Measurements from ENCODE around the gene SCN4B. TPM values are rescaled to one million over a fixed set of nuclear protein-coding genes. Genes with fewer than 3 reads are reported as not detected.
A peak's percentile ranks its signal among the peaks of the same experiment; 100 is the strongest.

The SCN4B gene, protein sequence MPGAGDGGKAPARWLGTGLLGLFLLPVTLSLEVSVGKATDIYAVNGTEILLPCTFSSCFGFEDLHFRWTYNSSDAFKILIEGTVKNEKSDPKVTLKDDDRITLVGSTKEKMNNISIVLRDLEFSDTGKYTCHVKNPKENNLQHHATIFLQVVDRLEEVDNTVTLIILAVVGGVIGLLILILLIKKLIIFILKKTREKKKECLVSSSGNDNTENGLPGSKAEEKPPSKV
- total RNA-seq (under 1 TPM in 1 of 5 experiments, not detected in 4; 0.19 TPM), polyA plus RNA-seq (not detected), total RNA-seq (not detected)

DNA sequence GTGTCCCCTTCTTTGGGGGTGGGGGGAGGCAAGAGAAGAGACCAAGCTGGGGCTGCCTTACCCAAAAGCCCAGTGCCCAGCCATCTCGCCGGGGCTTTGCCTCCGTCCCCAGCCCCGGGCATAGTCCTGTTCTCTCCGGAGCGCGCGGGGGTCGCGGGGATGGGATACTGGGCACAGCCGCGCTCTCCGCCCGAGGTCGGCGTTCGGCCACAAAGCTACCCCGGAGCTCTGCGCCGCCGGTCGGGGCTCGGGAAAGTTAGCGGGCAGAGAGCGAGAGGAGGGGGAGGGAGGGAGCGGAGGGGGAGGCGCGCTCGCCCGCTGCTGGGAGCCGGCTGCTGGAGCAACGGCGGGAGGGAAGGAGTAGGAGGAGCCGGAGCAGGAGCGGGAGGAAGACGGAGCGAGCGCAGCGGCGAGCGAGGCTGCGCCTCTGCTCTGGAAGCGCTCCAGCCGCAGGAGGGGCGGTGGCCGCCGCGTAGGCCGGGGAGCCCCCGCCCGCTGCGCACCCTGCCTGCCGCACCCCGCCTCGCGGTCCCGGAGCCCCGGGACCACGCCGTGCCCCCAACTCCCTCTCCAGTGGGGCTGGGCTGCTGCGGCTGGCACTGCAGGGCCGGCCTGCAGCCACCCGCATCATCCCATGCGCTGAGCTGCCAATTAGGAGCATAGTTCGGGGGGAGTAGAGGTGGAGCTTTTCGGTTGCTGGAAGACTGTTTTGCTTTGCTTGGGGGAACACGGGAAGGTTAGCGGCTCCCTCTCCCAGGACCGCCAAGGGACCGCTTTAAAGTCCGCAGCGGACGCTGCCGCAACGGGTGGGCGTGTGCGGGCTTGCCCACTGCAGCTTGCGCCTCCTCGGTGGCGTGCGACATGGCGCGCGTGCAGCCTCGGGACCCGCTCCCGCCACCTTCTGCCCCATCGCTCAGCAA, at the start of gene SCN4B:
Gene SCN4B, minus strand, starts transcription at position 272 of the 920 bp plus-strand sequence. Its CDS starts 150 bp downstream, at position 122.
- peak within 1 kb of the TSS; percentile 52 for H3K4me3 ChIP-seq (ENCODE audit: low read length)
- CTCF ChIA-PET: no interaction called here
- peak within 1 kb of the TSS; percentile 43 to 80 (median 64) for H3K4me3 Mint-ChIP-seq

DNA sequence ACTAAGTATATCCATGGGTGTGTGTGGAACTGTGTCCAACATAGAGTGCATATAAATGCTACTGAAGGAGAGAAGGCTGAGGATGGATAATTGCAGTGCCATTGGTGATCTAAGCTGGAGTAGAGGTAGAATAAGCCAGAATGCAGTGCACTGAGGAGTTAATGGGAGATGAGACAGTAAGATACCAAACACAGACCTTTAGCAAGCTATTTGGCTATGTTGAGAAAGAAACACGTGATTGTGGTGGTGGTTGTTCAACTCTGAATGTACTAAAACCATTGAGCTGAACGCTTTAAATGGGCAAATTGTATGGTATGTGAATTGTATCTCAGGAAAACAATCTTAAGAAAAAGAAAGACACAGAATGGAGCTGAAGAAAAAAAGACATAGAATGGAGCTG, 49.3 kb upstream of the SCN4B start:
- Histone ChIP-seq H3K4me3 (ENCODE audit: low read length) (peak overlapping the region; percentile 19), H3K27me3 (ENCODE audit: control insufficient read depth in 2 of 2, insufficient read depth in 2 of 2, low read length in 2 of 2) (no peaks in the 10 kb centered on the region), H3K36me3 (ENCODE audit: control insufficient read depth in 2 of 3, insufficient read depth in 3 of 3, low read length in 3 of 3) (peaks cover 0 to 30% (median 7%) of the 10 kb centered on the region in 3 experiments), H3K9me3 (ENCODE audit: control insufficient read depth in 2 of 3, low read length in 3 of 3) (no peaks in the 10 kb centered on the region), H3K27ac (ENCODE audit: low read depth, low read length) (no peak overlapping the region), H3K4me1 (ENCODE audit: control insufficient read depth in 2 of 2, insufficient read depth in 2 of 2, low read length in 2 of 2) (peaks cover 46 to 69% of the 10 kb centered on the region in 2 donors)
- H3K27me3 Mint-ChIP-seq: no peaks in the 10 kb centered on the region
- no peak overlapping the region for H3K4me3 Mint-ChIP-seq
- intact Hi-C loops (cut with micrococcal nuclease): loop anchor here (1.0 to 5.0 kb wide), 7 partner anchors 15 to 195 kb away; partner anchors contain the start of genes CD3D (in 1 of the 2), JAML (in 1 of the 2) and MPZL3 (in 1 of the 2)
- DNase-seq (no peak), ATAC-seq (no peak)
- peaks cover 5 to 33% (median 12%) of the 10 kb centered on the region in 7 donors for H3K4me1 Mint-ChIP-seq
- H3K27ac Mint-ChIP-seq: no peak overlapping the region
- POLR2A ChIA-PET: interaction anchor here (0.8 to 2.2 kb wide), 9 partner anchors 15 to 160 kb away, joined by 3 to 21 read pairs (median 5); partner anchors contain the start of genes CD3E and JAML
- H3K36me3 Mint-ChIP-seq: peaks cover 8 to 27% (median 21%) of the 10 kb centered on the region in 5 donors
- CTCF ChIA-PET: interaction anchor here (0.7 to 1.8 kb wide), 8 partner anchors 13 to 89 kb away, joined by 3 to 8 read pairs (median 6); no protein-coding TSS in a partner anchor
- H3K9me3 Mint-ChIP-seq: peaks cover 0 to 5% (median 0%) of the 10 kb centered on the region in 11 donors

More for the DNA sequence above, at the start of gene SCN4B:
- peak; percentile 58 for ATAC-seq
- Histone ChIP-seq H3K27me3 (ENCODE audit: control insufficient read depth in 2 of 2, insufficient read depth in 2 of 2, low read length in 2 of 2) (peaks cover 6 to 16% of the 10 kb centered on the region in 2 donors), H3K9me3 (ENCODE audit: control insufficient read depth in 2 of 3, low read length in 3 of 3) (no peaks in the 10 kb centered on the region), H3K27ac (ENCODE audit: low read depth, low read length) (no peak within 1 kb of the TSS), H3K4me1 (ENCODE audit: control insufficient read depth in 2 of 2, insufficient read depth in 2 of 2, low read length in 2 of 2) (peaks cover 0 to 3% of the 10 kb centered on the region in 2 donors), H3K36me3 (ENCODE audit: control insufficient read depth in 2 of 3, insufficient read depth in 3 of 3, low read length in 3 of 3) (no peaks in the 10 kb centered on the region)
- POLR2A ChIA-PET: no interaction called here
- no peaks in the 10 kb centered on the region for H3K9me3 Mint-ChIP-seq
- H3K27ac Mint-ChIP-seq: no peak within 1 kb of the TSS
- intact Hi-C loops (cut with micrococcal nuclease): no loop called here
- H3K4me1 Mint-ChIP-seq: peaks cover 6 to 18% (median 11%) of the 10 kb centered on the region in 7 donors
- DNase-seq: peak in 2 of 9 donors; percentile 12 to 44
- H3K36me3 Mint-ChIP-seq: no peaks in the 10 kb centered on the region
- peaks cover 52 to 94% (median 59%) of the 10 kb centered on the region in 5 donors for H3K27me3 Mint-ChIP-seq

DNA sequence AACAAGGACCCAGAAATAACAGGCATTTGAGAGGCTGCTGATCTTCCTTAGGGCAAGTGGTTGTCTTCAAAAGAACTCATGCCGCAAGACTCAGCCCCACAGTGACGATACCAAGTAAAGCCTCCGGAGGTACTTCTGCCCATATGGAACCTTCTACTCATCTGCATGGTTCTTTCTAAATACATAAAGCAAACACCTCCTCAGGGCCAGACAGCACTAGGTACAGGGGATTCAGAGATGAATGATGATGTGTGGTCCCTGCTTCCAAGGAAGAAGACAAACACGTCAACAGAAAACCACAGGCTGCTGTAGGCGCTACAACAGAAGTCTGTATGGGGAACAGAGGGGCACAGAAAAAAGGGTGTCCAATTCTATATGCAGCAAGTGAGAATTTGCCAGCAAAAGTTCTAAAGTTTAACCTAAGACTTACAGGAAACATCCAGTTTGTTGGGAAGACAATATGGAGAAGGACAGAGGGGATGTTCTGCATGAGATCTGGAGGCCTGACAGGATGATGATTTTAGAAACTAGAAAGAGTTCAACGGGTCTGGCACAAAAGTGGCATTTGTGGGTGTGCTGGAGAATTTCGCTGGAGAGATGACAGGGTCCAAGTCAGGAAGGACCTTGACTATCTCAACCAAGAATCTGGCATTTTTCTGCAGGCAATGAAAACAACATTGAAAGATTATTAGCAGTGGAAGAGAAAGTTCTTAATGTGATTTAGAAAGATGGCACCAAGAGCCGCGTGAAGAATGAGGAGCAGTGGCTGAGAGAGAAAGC, 48.5 kb upstream of the SCN4B start:
- no peaks in the 10 kb centered on the region for H3K9me3 ChIP-seq (ENCODE audit: control insufficient read depth in 2 of 3, low read length in 3 of 3)
- POLR2A ChIA-PET: interaction anchor here (1.6 to 2.2 kb wide), 2 partner anchors 24 to 147 kb away, joined by 8 to 21 read pairs; partner anchors contain the start of gene JAML
- H3K36me3 Mint-ChIP-seq: peaks cover 5 to 26% (median 14%) of the 10 kb centered on the region in 5 donors
- H3K4me1 ChIP-seq (ENCODE audit: control insufficient read depth in 2 of 2, insufficient read depth in 2 of 2, low read length in 2 of 2): peaks cover 37 to 61% of the 10 kb centered on the region in 2 donors
- H3K4me3 Mint-ChIP-seq: peak overlapping the region in 1 of 10 donors; percentile 8
- intact Hi-C loops (cut with micrococcal nuclease): loop anchor here in 1 of 2 donors (1.0 to 5.0 kb wide), 3 partner anchors 40 to 196 kb away; partner anchors contain the start of gene MPZL3
- peaks cover 5 to 24% (median 12%) of the 10 kb centered on the region in 7 donors for H3K4me1 Mint-ChIP-seq
- H3K27ac ChIP-seq (ENCODE audit: low read depth, low read length): no peak overlapping the region
- H3K36me3 ChIP-seq (ENCODE audit: control insufficient read depth in 2 of 3, insufficient read depth in 3 of 3, low read length in 3 of 3): peaks cover 0 to 38% (median 9%) of the 10 kb centered on the region in 3 experiments
- peaks cover 0 to 3% (median 0%) of the 10 kb centered on the region in 11 donors for H3K9me3 Mint-ChIP-seq
- DNase-seq (peak in 5 of 9 donors; percentile 39 to 59 (median 45)), ATAC-seq (peak; percentile 75)
- CTCF ChIA-PET: interaction anchor here (0.9 to 3.8 kb wide), 3 partner anchors 18 to 91 kb away, joined by 6 to 56 read pairs (median 7); no protein-coding TSS in a partner anchor
- no peaks in the 10 kb centered on the region for H3K27me3 Mint-ChIP-seq
- H3K27ac Mint-ChIP-seq: no peak overlapping the region
- H3K4me3 ChIP-seq (ENCODE audit: low read length): no peak overlapping the region
- no peaks in the 10 kb centered on the region for H3K27me3 ChIP-seq (ENCODE audit: control insufficient read depth in 2 of 2, insufficient read depth in 2 of 2, low read length in 2 of 2)

DNA sequence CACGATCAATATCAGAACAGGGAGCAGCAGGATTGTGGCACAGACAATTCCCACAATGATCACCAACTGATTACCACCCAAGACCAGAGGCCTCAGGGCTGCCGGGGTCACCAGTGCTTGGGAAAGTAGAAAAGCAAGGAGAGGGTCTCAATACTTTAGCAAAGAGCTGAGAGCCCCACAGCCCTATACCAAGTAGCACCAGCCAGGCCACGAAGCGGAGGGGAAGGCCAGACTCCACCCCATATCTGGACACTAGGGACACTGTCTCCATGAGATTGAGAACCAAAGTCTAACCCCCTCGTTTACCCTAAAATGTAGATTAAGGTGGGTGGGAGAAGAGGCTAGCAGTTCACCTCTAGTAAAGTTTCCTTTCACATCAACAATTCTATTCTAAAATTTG, 47.9 kb upstream of the SCN4B start:
- H3K36me3 Mint-ChIP-seq: peaks cover 0 to 27% (median 8%) of the 10 kb centered on the region in 5 donors
- DNase-seq: no peak
- H3K4me1 Mint-ChIP-seq: peaks cover 5 to 19% (median 11%) of the 10 kb centered on the region in 7 donors
- intact Hi-C loops (cut with micrococcal nuclease): loop anchor here in 1 of 2 donors (2.0 to 5.0 kb wide), 2 partner anchors 52 to 197 kb away; partner anchors contain the start of gene MPZL3
- H3K27me3 Mint-ChIP-seq: no peaks in the 10 kb centered on the region
- CTCF ChIA-PET: interaction anchor here (0.6 to 3.8 kb wide), 4 partner anchors 8 to 91 kb away, joined by 3 to 56 read pairs (median 17); no protein-coding TSS in a partner anchor
- POLR2A ChIA-PET: no interaction called here
- Histone ChIP-seq H3K9me3 (ENCODE audit: control insufficient read depth in 2 of 3, low read length in 3 of 3) (no peaks in the 10 kb centered on the region), H3K4me1 (ENCODE audit: control insufficient read depth in 2 of 2, insufficient read depth in 2 of 2, low read length in 2 of 2) (peaks cover 31 to 55% of the 10 kb centered on the region in 2 donors), H3K27me3 (ENCODE audit: control insufficient read depth in 2 of 2, insufficient read depth in 2 of 2, low read length in 2 of 2) (no peaks in the 10 kb centered on the region), H3K4me3 (ENCODE audit: low read length) (no peak overlapping the region), H3K27ac (ENCODE audit: low read depth, low read length) (peak overlapping the region; percentile 27), H3K36me3 (ENCODE audit: control insufficient read depth in 2 of 3, insufficient read depth in 3 of 3, low read length in 3 of 3) (peaks cover 0 to 42% (median 9%) of the 10 kb centered on the region in 3 experiments)
- H3K27ac Mint-ChIP-seq: peak overlapping the region in 2 of 9 donors; percentile 44 to 65
- peak overlapping the region in 1 of 10 donors; percentile 8 for H3K4me3 Mint-ChIP-seq
- H3K9me3 Mint-ChIP-seq: no peaks in the 10 kb centered on the region
- ATAC-seq: no peak

DNA sequence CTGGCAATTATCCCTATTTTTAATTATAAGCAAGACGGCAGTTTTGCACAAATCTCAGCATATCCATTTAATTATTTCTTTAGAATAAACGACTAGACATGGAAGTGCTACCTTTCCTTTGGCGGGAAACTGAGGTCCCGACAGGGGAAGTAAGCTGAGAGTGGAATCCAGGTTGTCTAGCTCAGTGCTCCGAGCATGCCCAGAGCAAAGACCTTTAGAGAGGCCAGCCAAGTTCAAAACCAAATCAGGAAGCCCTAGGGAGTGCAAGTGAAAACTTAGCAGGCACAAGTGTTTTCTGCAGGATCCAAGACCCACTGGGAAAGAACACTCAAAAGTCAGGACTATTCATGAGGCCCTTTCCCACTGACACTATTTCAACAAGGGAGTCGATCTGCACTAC, 46.5 kb upstream of the SCN4B start:
- Mint-ChIP-seq H3K27me3 (no peaks in the 10 kb centered on the region), H3K4me1 (peaks cover 5 to 14% (median 11%) of the 10 kb centered on the region in 7 donors), H3K36me3 (peaks cover 0 to 37% (median 7%) of the 10 kb centered on the region in 5 donors), H3K27ac (peak overlapping the region in 8 of 9 donors; percentile 16 to 84 (median 62)), H3K9me3 (no peaks in the 10 kb centered on the region), H3K4me3 (peak overlapping the region in 3 of 10 donors; percentile 12 to 53 (median 45))
- ATAC-seq: no peak
- POLR2A ChIA-PET: interaction anchor here (0.6 to 2.1 kb wide), 11 partner anchors 10 to 149 kb away, joined by 3 to 8 read pairs (median 4); partner anchors contain the start of genes CD3E, JAML and MPZL2
- peaks cover 0 to 56% (median 9%) of the 10 kb centered on the region in 3 experiments for H3K36me3 ChIP-seq (ENCODE audit: control insufficient read depth in 2 of 3, insufficient read depth in 3 of 3, low read length in 3 of 3)
- H3K4me1 ChIP-seq (ENCODE audit: control insufficient read depth in 2 of 2, insufficient read depth in 2 of 2, low read length in 2 of 2): peaks cover 28 to 54% of the 10 kb centered on the region in 2 donors
- H3K4me3 ChIP-seq (ENCODE audit: low read length): no peak overlapping the region
- no peaks in the 10 kb centered on the region for H3K9me3 ChIP-seq (ENCODE audit: control insufficient read depth in 2 of 3, low read length in 3 of 3)
- H3K27ac ChIP-seq (ENCODE audit: low read depth, low read length): peak overlapping the region; percentile 10
- no peaks in the 10 kb centered on the region for H3K27me3 ChIP-seq (ENCODE audit: control insufficient read depth in 2 of 2, insufficient read depth in 2 of 2, low read length in 2 of 2)
- intact Hi-C loops (cut with micrococcal nuclease): loop anchor here (2.0 kb wide), 4 partner anchors 18 to 290 kb away; partner anchors contain the start of gene MPZL3 (in 1 of the 2)
- no peak for DNase-seq
- CTCF ChIA-PET: interaction anchor here (0.6 to 3.8 kb wide), 38 partner anchors 10 to 166 kb away, joined by 3 to 56 read pairs (median 6); partner anchors contain the start of genes CD3D, CD3E, JAML and MPZL2
